NCI-H2029 (cell line): ENCODE measurements around the gene SPR.

ENCODE experiments used
- DNase-seq: peaks from one replicate; lab custom pipeline; 2025; lab: John Stamatoyannopoulos, UW

SPR gene

GRCh38 chr2:72887032-72887739, at the start of gene SPR:
TSS of gene SPR (plus strand) at chr2:72887408. CDS start at chr2:72887433, 25 bp downstream.
- DNase-seq: peak; percentile 69

- DNase-seq: no peak
These were observed 47.1 kb upstream of the SPR start for GRCh38 chr2:72840066-72840465.

GRCh38 chr2:72841462-72842125, 45.6 kb upstream of the SPR start:
- no peak for DNase-seq

GRCh38 chr2:72843301-72843700, 43.9 kb upstream of the SPR start:
- no peak for DNase-seq

GRCh38 chr2:72846171-72847095, 40.8 kb upstream of the SPR start:
- DNase-seq: no peak

- DNase-seq: no peak
These were observed 39.5 kb upstream of the SPR start for GRCh38 chr2:72847534-72848315.

GRCh38 chr2:72848436-72849137, 38.6 kb upstream of the SPR start:
- no peak for DNase-seq

- no peak for DNase-seq
These were observed 38.1 kb upstream of the SPR start for GRCh38 chr2:72849138-72849462.

- DNase-seq: no peak
These were observed 35.9 kb upstream of the SPR start for GRCh38 chr2:72851333-72851732.

GRCh38 chr2:72859831-72860262, 27.4 kb upstream of the SPR start:
- peak; percentile 57 for DNase-seq

GRCh38 chr2:72862239-72862988, 24.8 kb upstream of the SPR start:
- DNase-seq: peak; percentile 69

- DNase-seq: no peak
These were observed 24.2 kb upstream of the SPR start for GRCh38 chr2:72863046-72863445.

GRCh38 chr2:72864500-72864899, 22.7 kb upstream of the SPR start:
- no peak for DNase-seq

GRCh38 chr2:72871060-72871459, 16.1 kb upstream of the SPR start:
- no peak for DNase-seq

GRCh38 chr2:72871880-72872279, 15.3 kb upstream of the SPR start:
- DNase-seq: no peak

- DNase-seq: no peak
These were observed 3.7 kb upstream of the SPR start for GRCh38 chr2:72883356-72883962.

GRCh38 chr2:72886505-72887031, 640 bp upstream of the SPR start:
- DNase-seq: no peak

GRCh38 chr2:72887740-72888437, 681 bp downstream of the SPR start:
- DNase-seq: peak; percentile 77
